Coronary artery (tissue), 2 donors: ENCODE data around the gene RITA1.
A peak's percentile ranks its signal among the peaks of the same experiment; 100 is the strongest.

Source experiments
- DNase-seq: peaks from one replicate; pipeline ENCODE4 v3.0.0-alpha.2; 2017; ENCODE audit warnings: low spot score
- H3K27ac ChIP-seq, 2 donors: fragments of 200-600 bp; sonication (generic); one replicate each; pipeline ENCODE4 v1.5.1; 2016 to 2019
- H3K4me3 ChIP-seq: fragments of 200-600 bp; sonication (generic); 2 replicates; pipeline ENCODE4 v1.5.1; 2016; ENCODE audit warnings: mild to moderate bottlenecking, moderate library complexity
- CTCF ChIP-seq: fragments of 200-600 bp; sonication (generic); IDR thresholded peaks from one replicate; pipeline ENCODE4 v1.5.1; 2019; ENCODE audit warnings: antibody characterized with exemption

The RITA1 gene

DNA sequence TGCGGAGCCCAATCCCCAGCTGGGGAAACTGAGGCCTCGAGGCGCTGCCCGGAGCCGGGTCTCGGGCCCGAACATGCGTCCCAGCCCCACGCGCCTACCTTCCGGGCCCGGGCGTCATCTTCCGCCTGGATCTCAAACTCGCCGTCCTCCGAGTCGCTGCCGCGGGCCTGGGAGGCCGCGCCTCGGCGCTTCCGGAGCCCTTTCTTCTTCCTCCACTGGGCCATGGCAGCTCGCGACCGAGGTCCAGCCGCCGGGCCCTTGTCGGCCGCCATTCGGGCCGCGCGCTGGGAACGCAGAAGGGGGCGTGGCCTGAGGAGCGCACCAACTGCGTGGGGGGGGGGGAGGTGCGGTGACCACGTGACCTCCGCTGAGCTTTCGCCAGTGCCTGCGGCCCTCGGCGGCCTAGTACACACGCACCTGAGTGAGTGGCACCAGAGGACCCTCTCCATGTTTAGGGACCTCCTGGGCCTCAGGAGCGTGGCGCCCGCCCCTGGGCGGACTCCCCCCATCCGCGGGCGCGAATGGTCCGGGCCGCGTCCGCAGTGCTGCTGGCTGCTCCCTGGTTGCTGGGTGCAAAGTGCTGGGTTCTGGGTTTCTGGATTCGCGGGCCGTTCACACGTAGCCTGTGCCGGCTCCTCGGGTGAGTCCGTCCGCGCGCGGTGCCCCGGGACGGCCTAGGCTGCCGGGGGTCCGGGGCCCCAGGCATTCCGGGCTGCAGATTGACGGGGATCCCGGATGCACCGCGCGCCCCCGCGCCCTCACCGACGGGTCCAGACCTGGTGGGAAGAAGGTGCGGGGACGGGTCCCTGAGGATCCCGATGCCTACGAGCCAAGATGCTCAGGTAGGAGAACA is at the start of gene RITA1, which contains the start of gene DDX54:
TSS of gene RITA1 (plus strand) at position 542 of the 853 bp plus-strand sequence. CDS start 1,026 bp downstream, outside the sequence.
TSS of gene DDX54 (minus strand) at position 299 of the 853 bp plus-strand sequence. CDS start at position 272, 27 bp downstream.
- Histone ChIP-seq H3K27ac (peak within 1 kb of the TSS; percentile 84 to 88), H3K4me3 (peak within 1 kb of the TSS; percentile 76)
- no peak for TF ChIP-seq CTCF
- DNase-seq, result peak; percentile 91

- no peak for TF ChIP-seq CTCF
- no peak for DNase-seq
- no peak overlapping the region for H3K27ac ChIP-seq
- no peak overlapping the region for H3K4me3 ChIP-seq
Observed at GRCh38 chr12:113136128-113136989, 49.2 kb upstream of the RITA1 start.

- no peak for DNase-seq
- Histone ChIP-seq H3K4me3 (no peak overlapping the region), H3K27ac (no peak overlapping the region)
- no peak for TF ChIP-seq CTCF
Observed at GRCh38 chr12:113136990-113137511, 48.5 kb upstream of the RITA1 start.

- no peak overlapping the region for H3K27ac ChIP-seq
Observed at GRCh38 chr12:113137861-113138783, 47.4 kb upstream of the RITA1 start.

GRCh38 chr12:113138826-113139225 is 46.7 kb upstream of the RITA1 start:
- DNase-seq, result no peak
- no peak overlapping the region for H3K27ac ChIP-seq

More at GRCh38 chr12:113137861-113138783, 47.4 kb upstream of the RITA1 start:
- no peak for DNase-seq
- TF ChIP-seq CTCF, result no peak
- no peak overlapping the region for H3K4me3 ChIP-seq

More at GRCh38 chr12:113138826-113139225, 46.7 kb upstream of the RITA1 start:
- no peak overlapping the region for H3K4me3 ChIP-seq
- no peak for TF ChIP-seq CTCF
